Fibroblast of lung (primary cell): ENCODE results near the gene STAC. TPM values are rescaled to one million over a fixed set of nuclear protein-coding genes. Genes with fewer than 3 reads are reported as not detected.
A peak's percentile ranks its signal among the peaks of the same experiment; 100 is the strongest.

ENCODE experiments used
- DNase-seq, 2 donors: peaks; one replicate each; pipeline versions ENCODE4 v3.0.0 to v3.0.0-alpha.2; 2010; ENCODE audit warnings: low read depth in 2 of 2
- H2AFZ ChIP-seq: 2 replicates; pipeline ENCODE4 v1.5.1; 2012; ENCODE audit warnings: low read length, control low read depth, inconsistent platforms
- H3K27ac ChIP-seq: 2 replicates; pipeline ENCODE4 v1.5.1; 2011; ENCODE audit warnings: low read length, control low read depth; ENCODE audit not compliant: insufficient read depth
- H3K27me3 ChIP-seq: 2 replicates; pipeline ENCODE4 v1.5.1; 2011; ENCODE audit warnings: mild to moderate bottlenecking, low read length; ENCODE audit not compliant: control insufficient read depth, insufficient read depth
- H3K36me3 ChIP-seq: 2 replicates; pipeline ENCODE4 v1.5.1; 2011; ENCODE audit warnings: low read length; ENCODE audit not compliant: control insufficient read depth, insufficient read depth
- H3K4me1 ChIP-seq: 2 replicates; pipeline ENCODE4 v1.5.1; 2011; ENCODE audit warnings: low read length; ENCODE audit not compliant: control insufficient read depth, insufficient read depth; ENCODE audit errors: extremely low read depth
- H3K4me2 ChIP-seq: 2 replicates; pipeline ENCODE4 v1.5.1; 2011; ENCODE audit warnings: low read length, control low read depth; ENCODE audit not compliant: insufficient read depth; ENCODE audit errors: extremely low read depth
- H3K4me3 ChIP-seq, 4 experiments: fragments of 200-600 bp in 1 of 4; sonication (generic) in 1 of 4; replicated peaks in 1 of 4; 2 replicates each; pipeline ENCODE4 v1.5.1; 2011 to 2016; ENCODE audit warnings: low read length in 4 of 4, low read depth in 3 of 4, mild to moderate bottlenecking in 3 of 4, control low read depth in 2 of 4, inconsistent platforms in 1 of 4, mixed read lengths in 1 of 4; ENCODE audit not compliant: insufficient read depth in 1 of 4; ENCODE audit errors: control extremely low read depth in 1 of 4
- H3K79me2 ChIP-seq: 2 replicates; pipeline ENCODE4 v1.5.1; 2012; ENCODE audit warnings: mild to moderate bottlenecking, low read length, inconsistent platforms; ENCODE audit not compliant: control insufficient read depth, insufficient read depth
- H3K9ac ChIP-seq: 2 replicates; pipeline ENCODE4 v1.5.1; 2011; ENCODE audit warnings: mild to moderate bottlenecking, low read length, control low read depth; ENCODE audit not compliant: insufficient read depth
- H3K9me3 ChIP-seq: 2 replicates; pipeline ENCODE4 v1.5.1; 2012; ENCODE audit warnings: low read depth, low read length; ENCODE audit not compliant: control insufficient read depth, insufficient read depth
- H4K20me1 ChIP-seq: 2 replicates; pipeline ENCODE4 v1.5.1; 2011; ENCODE audit warnings: low read length; ENCODE audit not compliant: control insufficient read depth, insufficient read depth; ENCODE audit errors: extremely low read depth
- EZH2 ChIP-seq: IDR thresholded peaks from 2 replicates; pipeline ENCODE4 v1.5.1; 2012; ENCODE audit warnings: low read length, control low read depth, mild to moderate bottlenecking; ENCODE audit errors: missing control alignments
- polyA plus RNA-seq, 2 donors: library from polyadenylated mRNA; depleted of rRNA in 1 of 2; stranded (reverse) in 1 of 2; unstranded in 1 of 2; fragments of >200 nt; gene quantifications; 2 replicates each; pipeline ENCODE4 v1.2.1, GENCODE V29; 2011 to 2012; ENCODE audit warnings: missing spikeins in 1 of 2
- total RNA-seq: library from RNA; depleted of rRNA; stranded (reverse); fragments of >200 nt; gene quantifications from 2 replicates; pipeline ENCODE4 v1.2.1, GENCODE V29; 2014
- TF ChIP-seq, protein P1 (sequence below), 2 donors: IDR thresholded peaks in 1 of 2; conservative IDR thresholded peaks in 1 of 2; 1 replicate in 1 of 2; 2 replicates in 1 of 2; pipeline ENCODE4 v1.5.1; 2011 to 2012; ENCODE audit warnings: low read length in 2 of 2, control low read depth in 1 of 2, inconsistent platforms in 1 of 2, low read depth in 1 of 2, mild to moderate bottlenecking in 1 of 2

Gene STAC
- total and polyA plus RNA-seq, 2 donors (not counting 1 experiment from before 2014, with no cell fraction given): 6.8 to 7.4 TPM

DNA sequence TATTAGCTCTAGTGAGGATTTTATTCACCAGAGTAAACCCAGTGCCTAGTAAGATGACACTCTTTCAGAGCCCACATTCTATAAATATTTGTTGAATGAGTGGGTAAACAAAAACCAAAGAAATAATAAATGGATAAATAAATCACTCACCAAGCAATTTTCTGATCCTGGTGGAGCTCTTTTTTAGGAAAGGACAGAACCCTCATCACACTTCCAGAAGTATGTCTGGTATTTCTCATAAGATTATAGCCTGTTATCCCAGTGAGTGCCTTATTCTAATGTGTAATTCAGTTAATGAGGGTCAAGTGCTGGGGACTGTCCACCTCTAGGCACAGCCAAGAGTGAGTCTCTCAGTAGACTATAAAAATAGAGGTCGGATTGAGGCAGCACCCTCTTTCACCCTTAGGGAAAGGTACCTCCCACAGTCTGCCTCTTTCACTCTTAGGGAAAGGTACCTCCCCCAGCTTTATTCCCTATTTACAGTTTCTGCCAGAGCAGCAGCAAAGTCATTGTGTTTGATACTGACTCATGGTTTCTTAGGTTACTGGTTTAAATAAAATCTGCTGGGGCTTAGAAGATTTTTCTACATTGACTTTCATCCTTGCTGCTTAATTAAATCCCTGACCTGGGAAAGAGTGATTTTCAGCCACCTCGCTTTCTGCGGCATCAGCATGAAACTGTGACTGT is 145.0 kb downstream of the STAC start:
- Histone ChIP-seq H3K9ac (no peak overlapping the region), H3K36me3 (no peaks in the 10 kb centered on the region), H3K9me3 (no peaks in the 10 kb centered on the region), H4K20me1 (no peaks in the 10 kb centered on the region), H3K4me3 (no peak overlapping the region), H2AFZ (no peak overlapping the region), H3K4me1 (peaks cover 4% of the 10 kb centered on the region), H3K27me3 (no peaks in the 10 kb centered on the region), H3K79me2 (no peaks in the 10 kb centered on the region), H3K27ac (peak overlapping the region; percentile 11), H3K4me2 (no peak overlapping the region)
- TF ChIP-seq EZH2: no peak
- TF ChIP-seq, protein P1, sequence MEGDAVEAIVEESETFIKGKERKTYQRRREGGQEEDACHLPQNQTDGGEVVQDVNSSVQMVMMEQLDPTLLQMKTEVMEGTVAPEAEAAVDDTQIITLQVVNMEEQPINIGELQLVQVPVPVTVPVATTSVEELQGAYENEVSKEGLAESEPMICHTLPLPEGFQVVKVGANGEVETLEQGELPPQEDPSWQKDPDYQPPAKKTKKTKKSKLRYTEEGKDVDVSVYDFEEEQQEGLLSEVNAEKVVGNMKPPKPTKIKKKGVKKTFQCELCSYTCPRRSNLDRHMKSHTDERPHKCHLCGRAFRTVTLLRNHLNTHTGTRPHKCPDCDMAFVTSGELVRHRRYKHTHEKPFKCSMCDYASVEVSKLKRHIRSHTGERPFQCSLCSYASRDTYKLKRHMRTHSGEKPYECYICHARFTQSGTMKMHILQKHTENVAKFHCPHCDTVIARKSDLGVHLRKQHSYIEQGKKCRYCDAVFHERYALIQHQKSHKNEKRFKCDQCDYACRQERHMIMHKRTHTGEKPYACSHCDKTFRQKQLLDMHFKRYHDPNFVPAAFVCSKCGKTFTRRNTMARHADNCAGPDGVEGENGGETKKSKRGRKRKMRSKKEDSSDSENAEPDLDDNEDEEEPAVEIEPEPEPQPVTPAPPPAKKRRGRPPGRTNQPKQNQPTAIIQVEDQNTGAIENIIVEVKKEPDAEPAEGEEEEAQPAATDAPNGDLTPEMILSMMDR (conservative IDR thresholded peaks at IDR 0.05 in 1 of 2, IDR thresholded peaks at IDR 0.05 in 1 of 2; ENCODE audit: low read depth in 1 of 2, low read length in 2 of 2): no peak
- DNase-seq: peak in 1 of 2 donors; percentile 83

DNA sequence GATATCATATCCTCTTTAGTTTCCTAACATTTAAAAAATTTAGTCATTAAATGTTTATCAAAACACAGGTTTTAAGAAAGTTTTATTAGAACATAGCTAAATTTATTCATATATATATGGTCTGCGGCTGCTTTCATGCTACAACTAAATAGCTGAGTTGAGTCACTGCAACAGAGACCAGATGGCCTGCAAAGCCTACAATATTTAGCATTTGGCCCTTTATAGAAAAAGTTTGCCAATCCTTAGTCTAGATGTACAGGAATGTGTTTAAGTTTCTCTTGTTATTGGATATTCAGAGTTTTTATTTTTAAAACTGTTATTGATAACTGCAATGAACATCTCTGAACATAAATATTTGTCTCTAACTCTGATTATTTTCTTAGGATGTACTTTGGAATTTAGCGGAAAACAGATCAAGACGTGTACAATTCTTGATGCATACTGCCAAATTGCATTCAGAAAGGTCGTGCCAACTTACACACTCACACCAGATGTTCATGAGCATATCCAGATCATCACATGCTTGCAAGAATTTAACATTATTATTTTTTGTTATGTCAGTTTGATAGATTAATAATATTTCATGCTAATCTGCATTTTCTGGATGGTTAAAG is 157.9 kb downstream of the STAC start:
- Histone ChIP-seq H3K9ac (no peak overlapping the region), H2AFZ (no peak overlapping the region), H3K79me2 (no peaks in the 10 kb centered on the region), H3K36me3 (no peaks in the 10 kb centered on the region), H3K27me3 (no peaks in the 10 kb centered on the region), H4K20me1 (no peaks in the 10 kb centered on the region), H3K27ac (no peak overlapping the region), H3K4me3 (no peak overlapping the region), H3K9me3 (no peaks in the 10 kb centered on the region), H3K4me1 (no peaks in the 10 kb centered on the region), H3K4me2 (no peak overlapping the region)
- peak in 1 of 2 donors; percentile 1 for DNase-seq
- TF ChIP-seq EZH2: no peak
- TF ChIP-seq, protein P1 (conservative IDR thresholded peaks at IDR 0.05 in 1 of 2, IDR thresholded peaks at IDR 0.05 in 1 of 2; ENCODE audit: low read depth in 1 of 2, low read length in 2 of 2): no peak

DNA sequence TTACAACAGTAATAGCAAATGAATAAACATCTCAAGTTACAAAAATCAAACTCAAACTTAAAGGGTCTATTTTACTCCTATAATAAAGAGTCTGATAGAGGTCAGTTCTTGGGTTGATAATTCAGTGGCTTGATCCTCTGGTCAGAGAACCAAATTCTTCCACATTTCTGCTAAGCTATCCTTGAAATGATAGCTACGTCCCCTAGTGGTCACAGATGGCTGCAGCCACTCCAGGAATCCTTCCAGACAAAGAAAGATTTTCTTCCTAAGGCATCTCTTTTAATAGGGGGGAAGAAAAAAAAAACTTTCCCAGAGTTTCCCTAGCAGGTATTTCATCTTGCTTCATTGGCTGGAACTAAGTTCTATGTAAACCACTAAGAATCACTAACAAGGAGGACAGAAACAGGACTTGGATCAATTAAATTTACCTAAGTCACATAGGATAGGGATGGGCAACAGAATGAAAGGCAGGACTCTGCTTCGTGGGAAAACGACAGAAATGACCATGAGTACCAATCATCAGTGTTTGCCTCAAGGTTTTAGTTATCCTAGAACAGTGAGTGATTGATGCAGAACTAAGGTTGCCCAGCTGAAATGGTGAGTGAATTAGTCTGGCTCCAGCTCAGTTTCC is 160.7 kb downstream of the STAC start:
- Histone ChIP-seq H3K9ac (no peak overlapping the region), H3K79me2 (no peaks in the 10 kb centered on the region), H3K4me1 (no peaks in the 10 kb centered on the region), H3K4me3 (no peak overlapping the region), H3K4me2 (no peak overlapping the region), H3K36me3 (no peaks in the 10 kb centered on the region), H3K9me3 (no peaks in the 10 kb centered on the region), H2AFZ (no peak overlapping the region), H3K27ac (no peak overlapping the region), H4K20me1 (no peaks in the 10 kb centered on the region), H3K27me3 (no peaks in the 10 kb centered on the region)
- no peak for TF ChIP-seq EZH2
- TF ChIP-seq, protein P1 (conservative IDR thresholded peaks at IDR 0.05 in 1 of 2, IDR thresholded peaks at IDR 0.05 in 1 of 2; ENCODE audit: low read depth in 1 of 2, low read length in 2 of 2): peak; percentile 76 to 85
- peak; percentile 30 to 39 for DNase-seq
